Left lung (tissue), 10 donors: ENCODE measurements around the gene HLF. TPM values are rescaled to one million over a fixed set of nuclear protein-coding genes. Genes with fewer than 3 reads are reported as not detected.
A peak's percentile ranks its signal among the peaks of the same experiment; 100 is the strongest.

ENCODE experiments used
- ATAC-seq: fragments of 200-7000 bp; cut with Tn5 transposase; one replicate; pipeline ENCODE4 v1.9.1; 2020; ENCODE audit warnings: moderate library complexity
- DNase-seq, 4 donors: peaks; one replicate each; pipeline ENCODE4 v3.0.0-alpha.2; 2013 to 2020
- H3K27ac ChIP-seq, 2 donors: fragments of 200-600 bp; sonication (generic) in 1 of 2; one replicate each; pipeline versions ENCODE4 v1.5.0 to v1.8.0; 2020 to 2021
- H3K27me3 ChIP-seq, 2 donors: fragments of 200-600 bp; sonication (generic) in 1 of 2; one replicate each; pipeline versions ENCODE4 v1.5.0 to v1.8.0; 2020 to 2021
- H3K36me3 ChIP-seq, 2 donors: fragments of 200-600 bp; sonication (generic) in 1 of 2; one replicate each; pipeline versions ENCODE4 v1.5.0 to v1.8.0; 2020 to 2021
- H3K4me1 ChIP-seq, 2 donors: fragments of 200-600 bp; one replicate each; pipeline ENCODE4 v1.8.0; 2021
- H3K4me3 ChIP-seq, 2 donors: fragments of 200-600 bp; sonication (generic) in 1 of 2; one replicate each; pipeline versions ENCODE4 v1.5.0 to v1.8.0; 2020 to 2021; ENCODE audit warnings: mild to moderate bottlenecking in 1 of 2
- H3K9me3 ChIP-seq, 2 donors: fragments of 200-600 bp; sonication (generic) in 1 of 2; one replicate each; pipeline versions ENCODE4 v1.5.0 to v1.8.0; 2020 to 2021
- CTCF ChIP-seq, 2 donors: fragments of 200-600 bp; sonication (generic) in 1 of 2; IDR thresholded peaks; one replicate each; pipeline versions ENCODE4 v1.5.0 to v1.8.0; 2021; ENCODE audit warnings: antibody characterized with exemption in 2 of 2
- intact Hi-C, 2 donors: fragments of 100-400 bp; cut with DNase I; formaldehyde crosslinking; loops; one replicate each; pipeline versions ENCODE4 v1.11.2 to v1.14.2; 2022
- polyA plus RNA-seq, 6 donors: library from polyadenylated mRNA; unstranded; fragments of 120-200 nt; gene quantifications; one replicate each; pipeline ENCODE4 v1.2.1, GENCODE V29; 2013; ENCODE audit not compliant: insufficient read length in 6 of 6
- total RNA-seq, 2 donors: library from RNA; stranded (reverse); fragmentation: NEBNext Ultra II Directional; extraction: Animal tissue kit (Norgen Biotek cat#: 25700); gene quantifications; one replicate each; pipeline ENCODE4 v1.2.1, GENCODE V29; 2021
- donor health status: DM: no; HTN: yes; CAD: no.
- donor health status: DM: no; HTN: no; CAD: no.

HLF gene
- total and polyA plus RNA-seq, 8 donors = 3.0 to 9.9 (median 4.8) TPM

- intact Hi-C loops = no loop called here
- H3K36me3 ChIP-seq = no peaks in the 10 kb centered on the region
Measured at GRCh38 chr17:55299890-55300289, 35.1 kb downstream of the HLF start.

DNA sequence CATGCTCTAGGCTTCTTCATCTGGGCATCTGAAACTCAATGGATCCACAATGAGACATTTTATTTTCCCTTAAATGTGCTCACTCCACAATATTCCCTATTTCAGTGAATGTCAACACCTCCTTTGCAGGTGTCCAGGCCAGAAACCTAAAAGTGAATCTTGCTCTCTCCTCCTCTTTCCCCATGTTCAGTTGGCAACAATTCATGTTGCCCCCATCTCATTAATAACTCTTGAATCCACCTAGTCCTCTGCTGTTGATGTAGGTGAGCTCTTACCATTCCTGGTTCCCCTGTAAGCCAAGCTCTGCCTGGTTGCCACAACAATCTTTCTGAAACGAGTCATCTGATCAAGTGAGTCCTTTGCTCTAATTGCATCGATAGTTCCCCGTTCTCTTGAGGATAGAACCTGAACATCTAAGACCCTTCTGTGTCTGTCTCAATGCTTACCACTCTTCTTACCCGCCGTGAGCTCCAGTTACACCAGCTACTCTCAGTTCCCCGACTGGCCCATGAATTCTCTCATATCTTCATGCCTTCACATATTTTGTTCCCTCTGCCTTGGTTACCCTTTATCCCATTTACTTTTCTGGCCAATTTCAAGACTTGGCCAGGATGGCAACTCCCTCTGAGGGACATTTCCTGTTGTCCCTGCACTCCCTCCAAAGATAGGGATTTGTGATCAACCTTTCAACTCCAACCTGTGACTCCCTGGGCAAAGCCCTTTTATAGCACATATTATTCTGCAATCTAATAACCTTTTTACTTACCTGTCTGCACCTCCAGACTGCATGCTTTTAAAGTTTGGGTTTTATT, 35.9 kb downstream of the HLF start:
- Histone ChIP-seq H3K27ac (no peak overlapping the region), H3K27me3 (no peaks in the 10 kb centered on the region), H3K4me3 (no peak overlapping the region), H3K36me3 (no peaks in the 10 kb centered on the region), H3K9me3 (no peaks in the 10 kb centered on the region), H3K4me1 (no peaks in the 10 kb centered on the region)
- no peak for ATAC-seq
- DNase-seq = no peak
- no peak for TF ChIP-seq CTCF (IDR thresholded peaks at IDR 0.05)
- intact Hi-C loops = no loop called here

More at GRCh38 chr17:55299890-55300289, 35.1 kb downstream of the HLF start:
- Histone ChIP-seq H3K27ac (no peak overlapping the region), H3K9me3 (no peaks in the 10 kb centered on the region), H3K4me1 (peaks cover 0 to 5% of the 10 kb centered on the region in 2 donors), H3K27me3 (no peaks in the 10 kb centered on the region), H3K4me3 (no peak overlapping the region)
- DNase-seq (no peak), ATAC-seq (peak; percentile 15)
- TF ChIP-seq CTCF (IDR thresholded peaks at IDR 0.05) = no peak

GRCh38 chr17:55301521-55302406, 37.0 kb downstream of the HLF start:
- H3K27ac ChIP-seq = no peak overlapping the region
- H3K36me3 ChIP-seq = no peaks in the 10 kb centered on the region
- H3K9me3 ChIP-seq = no peaks in the 10 kb centered on the region
- H3K4me3 ChIP-seq = no peak overlapping the region
- TF ChIP-seq CTCF (IDR thresholded peaks at IDR 0.05) = no peak
- ATAC-seq = peak; percentile 41
- peak in 1 of 4 donors; percentile 57 for DNase-seq
- no peaks in the 10 kb centered on the region for H3K4me1 ChIP-seq
- intact Hi-C loops = no loop called here
- no peaks in the 10 kb centered on the region for H3K27me3 ChIP-seq

DNA sequence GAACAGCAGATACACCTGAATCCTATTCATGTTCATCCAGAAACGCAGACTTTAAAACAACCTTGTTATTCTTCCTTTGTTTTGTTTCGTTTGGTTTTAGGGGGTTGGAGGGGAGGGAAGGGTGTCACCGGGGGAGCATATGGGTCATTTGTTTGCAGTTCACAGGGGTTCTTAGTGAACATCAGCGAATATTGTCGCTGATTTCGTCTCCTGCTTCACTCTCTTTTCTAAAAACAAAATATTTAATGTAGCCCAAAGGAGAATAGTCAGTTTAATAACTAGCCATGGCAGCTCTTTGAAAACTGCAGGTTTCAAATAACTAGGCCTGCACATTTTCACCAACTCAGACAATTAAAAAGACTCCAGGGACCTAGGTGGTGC, 37.6 kb downstream of the HLF start:
- no peak for ATAC-seq
- TF ChIP-seq CTCF (IDR thresholded peaks at IDR 0.05) = no peak
- Histone ChIP-seq H3K9me3 (no peaks in the 10 kb centered on the region), H3K4me1 (no peaks in the 10 kb centered on the region), H3K27me3 (no peaks in the 10 kb centered on the region), H3K27ac (no peak overlapping the region), H3K4me3 (no peak overlapping the region), H3K36me3 (no peaks in the 10 kb centered on the region)
- intact Hi-C loops = no loop called here
- no peak for DNase-seq

DNA sequence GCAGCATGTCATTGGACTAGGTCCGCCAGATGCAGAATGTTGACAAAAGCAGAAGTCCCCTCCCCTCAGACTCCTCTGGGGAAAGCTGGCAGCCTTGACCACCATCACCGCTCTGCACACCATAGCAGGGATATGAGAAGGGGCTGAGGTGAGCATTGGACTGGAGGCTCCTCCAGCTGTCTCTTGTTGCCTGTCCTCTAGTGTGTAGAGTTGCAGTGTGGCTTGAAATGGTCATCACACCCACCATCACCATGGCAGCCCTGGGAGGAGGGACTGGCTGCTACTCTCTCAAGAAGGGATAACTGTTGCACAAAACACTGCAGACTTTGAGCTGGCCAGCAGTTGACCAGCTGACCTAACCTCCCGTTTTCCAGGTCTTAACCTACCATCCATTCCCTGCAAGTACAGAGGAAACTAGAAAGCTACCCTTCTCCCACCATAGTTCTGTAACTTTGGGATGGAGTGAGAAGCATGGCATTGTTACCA, 38.3 kb downstream of the HLF start:
- TF ChIP-seq CTCF (IDR thresholded peaks at IDR 0.05) = no peak
- Histone ChIP-seq H3K27me3 (no peaks in the 10 kb centered on the region), H3K4me3 (no peak overlapping the region), H3K9me3 (no peaks in the 10 kb centered on the region), H3K4me1 (no peaks in the 10 kb centered on the region), H3K27ac (no peak overlapping the region), H3K36me3 (no peaks in the 10 kb centered on the region)
- ATAC-seq (no peak), DNase-seq (no peak)
- intact Hi-C loops = no loop called here
